Pancreas (tissue), 10 donors: ENCODE data around the gene LIPE. TPM values are rescaled to one million over a fixed set of nuclear protein-coding genes. Genes with fewer than 3 reads are reported as not detected.

ENCODE experiments used
- ATAC-seq, 4 donors: fragments of 200-7000 bp; cut with Tn5 transposase; one replicate each; pipeline versions ENCODE4 v1.8.0 to v1.9.1; 2020; ENCODE audit warnings: mild to moderate bottlenecking in 4 of 4, moderate library complexity in 4 of 4
- DNase-seq, 6 donors: peaks; one replicate each; pipeline ENCODE4 v3.0.0-alpha.2; 2020
- FAIRE-seq: peaks from 2 replicates; lab custom pipeline; 2012; peaks lifted over from hg19 to GRCh38; lab: Jason Lieb, UNC
- H3K27ac ChIP-seq, 4 donors: fragments of 200-600 bp; sonication (generic); 1 replicate in 3 of 4; 2 replicates in 1 of 4; pipeline versions ENCODE4 v1.5.0 to v1.8.0; 2020
- H3K27me3 ChIP-seq, 4 donors: fragments of 200-600 bp; one replicate each; pipeline ENCODE4 v1.8.0; 2021
- H3K36me3 ChIP-seq, 3 donors: fragments of 200-600 bp; sonication (generic) in 1 of 3; one replicate each; pipeline versions ENCODE4 v1.5.0 to v1.8.0; 2020 to 2021
- H3K4me1 ChIP-seq, 3 donors: fragments of 200-600 bp; one replicate each; pipeline ENCODE4 v1.8.0; 2021
- H3K4me3 ChIP-seq, 4 donors: fragments of 200-600 bp; sonication (generic) in 2 of 4; one replicate each; pipeline versions ENCODE4 v1.5.0 to v1.8.0; 2020 to 2021
- H3K9me3 ChIP-seq, 4 donors: fragments of 200-600 bp; one replicate each; pipeline ENCODE4 v1.8.0; 2021
- WGBS, 2 donors: extraction: QIAGEN DNeasy Blood & Tissue Kit; methylation state at CpG; one replicate each; pipeline ENCODE4 v1.1.7; 2013; 5-methylcytosine and 5-hydroxymethylcytosine counted together
- intact Hi-C, 3 donors: fragments of 100-400 bp; cut with DNase I; formaldehyde crosslinking; loops; one replicate each; pipeline versions ENCODE4 v1.11.1 to v1.14.2; 2022
- polyA plus RNA-seq, 2 donors: library from polyadenylated mRNA; stranded (reverse); fragments of 200-250 nt; gene quantifications; one replicate each; pipeline ENCODE4 v1.2.3, GENCODE V29; 2013
- total RNA-seq, 6 donors: library from RNA; stranded (reverse); fragmentation: NEBNext Ultra II Directional in 4 of 6; extraction: Animal tissue kit (Norgen Biotek cat#: 25700) in 4 of 6; gene quantifications; one replicate each; pipeline versions ENCODE4 v1.2.1 to v1.2.4, GENCODE V29; 2021 to 2023
- TF ChIP-seq, protein P1 (sequence below), 4 donors: fragments of 200-600 bp; sonication (generic) in 3 of 4; IDR thresholded peaks; one replicate each; pipeline versions ENCODE4 v1.5.0 to v1.8.0; 2021; ENCODE audit warnings: antibody characterized with exemption in 4 of 4
- donor health status: healthy with polysubstance abuse.
- donor health status: DM: no; HTN: no; CAD: no; lungs with moderate emphysema.
- donor health status: DM: no; HTN: no; CAD: no.
- donor health status: control.
- donor health status: control.
- donor health status: Bipolar disorder and iron deficiency.
- donor health status: DM: yes; HTN: yes; CAD: no.
- donor health status: DM: no; HTN: no; CAD: no.
- donor health status: DM: no; HTN: no; CAD: no.
- donor health status: DM: yes; HTN: yes; CAD: no.

LIPE gene
- total and polyA plus RNA-seq, 8 donors, result 1.6 to 38.3 (median 5.6) TPM

- no peak for FAIRE-seq
- no peaks in the 10 kb centered on the region for H3K36me3 ChIP-seq
These were observed 26.8 kb downstream of the LIPE start for GRCh38 chr19:42400404-42400803.

DNA sequence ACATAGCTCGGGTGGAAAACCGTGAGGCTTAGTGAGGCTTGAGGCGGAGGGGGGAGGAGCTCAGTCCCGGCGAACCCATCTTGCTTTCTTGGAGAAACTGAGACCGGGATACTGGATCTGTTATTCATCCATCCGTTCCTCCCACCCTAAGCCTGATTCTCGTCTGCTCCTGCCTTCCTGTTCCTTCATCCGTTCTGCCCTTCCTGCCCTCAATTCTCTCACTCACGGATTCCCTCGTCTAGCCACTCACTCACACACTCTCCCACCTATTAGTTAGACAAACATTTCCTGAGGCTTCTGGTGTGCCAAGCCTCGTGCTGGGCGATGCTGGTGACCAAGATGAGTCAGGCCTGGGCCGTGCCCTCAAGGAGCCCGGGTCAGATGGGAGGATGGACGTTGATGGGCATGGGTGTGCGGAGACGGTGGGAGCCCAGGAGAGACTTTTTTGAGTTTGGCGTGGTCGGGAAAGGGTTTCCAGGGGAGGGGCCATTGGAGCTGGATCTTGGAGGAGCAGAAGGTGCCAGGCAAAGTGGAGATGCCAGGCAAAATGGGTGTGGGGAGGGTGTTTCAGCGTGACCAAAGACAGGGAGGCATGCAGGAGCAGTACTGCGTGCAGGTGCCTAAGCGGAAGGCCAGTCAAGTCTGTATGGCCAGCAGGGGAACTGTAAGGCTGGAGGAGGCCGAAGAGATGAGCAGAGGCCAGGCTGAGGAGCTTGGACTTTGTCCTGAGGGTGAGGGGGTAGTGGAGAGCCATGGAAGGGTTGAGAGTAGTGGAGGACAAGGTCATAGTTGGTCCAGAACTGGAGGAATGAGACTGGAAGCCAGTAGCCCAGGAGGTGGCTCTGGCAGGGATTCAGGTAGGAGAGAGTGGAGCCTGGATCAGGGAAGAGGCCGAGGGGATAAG lies 29.7 kb downstream of the LIPE start:
- no peaks in the 10 kb centered on the region for H3K36me3 ChIP-seq
- H3K27ac ChIP-seq, result peak overlapping the region in 2 of 4 donors; percentile 52 to 77
- WGBS, 2 donors, result 26% methylated on average over 24 to 25 of the region's 25 CpGs
- H3K9me3 ChIP-seq, result no peaks in the 10 kb centered on the region
- H3K4me3 ChIP-seq, result peak overlapping the region; percentile 30 to 57 (median 41)
- intact Hi-C loops, result no loop called here
- H3K4me1 ChIP-seq, result peaks cover 0 to 4% (median 0%) of the 10 kb centered on the region in 3 donors
- DNase-seq (no peak), ATAC-seq (no peak), FAIRE-seq (no peak)
- TF ChIP-seq, protein P1, sequence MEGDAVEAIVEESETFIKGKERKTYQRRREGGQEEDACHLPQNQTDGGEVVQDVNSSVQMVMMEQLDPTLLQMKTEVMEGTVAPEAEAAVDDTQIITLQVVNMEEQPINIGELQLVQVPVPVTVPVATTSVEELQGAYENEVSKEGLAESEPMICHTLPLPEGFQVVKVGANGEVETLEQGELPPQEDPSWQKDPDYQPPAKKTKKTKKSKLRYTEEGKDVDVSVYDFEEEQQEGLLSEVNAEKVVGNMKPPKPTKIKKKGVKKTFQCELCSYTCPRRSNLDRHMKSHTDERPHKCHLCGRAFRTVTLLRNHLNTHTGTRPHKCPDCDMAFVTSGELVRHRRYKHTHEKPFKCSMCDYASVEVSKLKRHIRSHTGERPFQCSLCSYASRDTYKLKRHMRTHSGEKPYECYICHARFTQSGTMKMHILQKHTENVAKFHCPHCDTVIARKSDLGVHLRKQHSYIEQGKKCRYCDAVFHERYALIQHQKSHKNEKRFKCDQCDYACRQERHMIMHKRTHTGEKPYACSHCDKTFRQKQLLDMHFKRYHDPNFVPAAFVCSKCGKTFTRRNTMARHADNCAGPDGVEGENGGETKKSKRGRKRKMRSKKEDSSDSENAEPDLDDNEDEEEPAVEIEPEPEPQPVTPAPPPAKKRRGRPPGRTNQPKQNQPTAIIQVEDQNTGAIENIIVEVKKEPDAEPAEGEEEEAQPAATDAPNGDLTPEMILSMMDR (IDR thresholded peaks at IDR 0.05), result no peak
- no peaks in the 10 kb centered on the region for H3K27me3 ChIP-seq

More at GRCh38 chr19:42400404-42400803, 26.8 kb downstream of the LIPE start:
- Histone ChIP-seq H3K4me3 (no peak overlapping the region), H3K27me3 (no peaks in the 10 kb centered on the region), H3K9me3 (no peaks in the 10 kb centered on the region), H3K4me1 (peaks cover 0 to 4% (median 0%) of the 10 kb centered on the region in 3 donors), H3K27ac (no peak overlapping the region)
- 64 to 73% methylated on average over 1 of the region's 1 CpG for WGBS, 2 donors
- DNase-seq (no peak), ATAC-seq (no peak)
- TF ChIP-seq, protein P1 (IDR thresholded peaks at IDR 0.05), result no peak
- intact Hi-C loops, result no loop called here

GRCh38 chr19:42396381-42397262 lies 30.6 kb downstream of the LIPE start:
- no peaks in the 10 kb centered on the region for H3K36me3 ChIP-seq
- FAIRE-seq (peak; percentile 97), ATAC-seq (peak; percentile 95 to 97 (median 96)), DNase-seq (peak; percentile 97 to 100 (median 99))
- H3K4me3 ChIP-seq, result peak overlapping the region; percentile 30 to 57 (median 41)
- WGBS, 2 donors, result 8% methylated on average over 42 of the region's 42 CpGs
- no peaks in the 10 kb centered on the region for H3K27me3 ChIP-seq
- peak overlapping the region; percentile 6 to 77 (median 50) for H3K27ac ChIP-seq
- H3K4me1 ChIP-seq, result peaks cover 0 to 4% (median 0%) of the 10 kb centered on the region in 3 donors
- no peaks in the 10 kb centered on the region for H3K9me3 ChIP-seq
- intact Hi-C loops, result no loop called here
- TF ChIP-seq, protein P1 (IDR thresholded peaks at IDR 0.05), result no peak

GRCh38 chr19:42394751-42395150 lies 32.4 kb downstream of the LIPE start:
- intact Hi-C loops, result no loop called here
- FAIRE-seq, result no peak
- Histone ChIP-seq H3K4me1 (peaks cover 0 to 4% (median 0%) of the 10 kb centered on the region in 3 donors), H3K27me3 (no peaks in the 10 kb centered on the region), H3K4me3 (no peak overlapping the region), H3K27ac (no peak overlapping the region), H3K9me3 (no peaks in the 10 kb centered on the region), H3K36me3 (no peaks in the 10 kb centered on the region)
- no peak for DNase-seq
- ATAC-seq, result no peak
- 74 to 82% methylated on average over 8 of the region's 8 CpGs for WGBS, 2 donors
- TF ChIP-seq, protein P1 (IDR thresholded peaks at IDR 0.05), result no peak
